Endothelial cell of umbilical vein (primary cell): ENCODE results near the gene PDE1C. TPM values are rescaled to one million over a fixed set of nuclear protein-coding genes. Genes with fewer than 3 reads are reported as not detected.

Experiments
- BruUV-seq: library from RNA; stranded (reverse); fragments of 400-500 nt; replicated peaks from 2 replicates; lab custom pipeline; 2021; lab: Mats Ljungman, UMichigan
- CTCF ChIA-PET: fragments of 300-600, 350-600 bp; sonication (Branson Sonifier 250); formaldehyde crosslinking; loops from one replicate; lab custom pipeline; 2021; ENCODE audit warnings: antibody characterized with exemption, inconsistent platforms; lab: Charles Lee
- POLR2A ChIA-PET: fragments of 300-600, 350-600 bp; sonication (Branson Sonifier 250); formaldehyde crosslinking; loops from one replicate; lab custom pipeline; 2021; ENCODE audit warnings: antibody characterized with exemption, inconsistent platforms; lab: Charles Lee
- DNase-seq: peaks from one replicate; pipeline ENCODE4 v3.0.0-alpha.2; 2011; ENCODE audit warnings: low read depth, low spot score
- FAIRE-seq: peaks from 2 replicates; lab custom pipeline; 2011; peaks lifted over from hg19 to GRCh38; lab: Jason Lieb, UNC
- H2AFZ ChIP-seq: 2 replicates; pipeline ENCODE4 v1.6.0; 2012; ENCODE audit warnings: low read depth, low read length, control low read depth, inconsistent platforms
- H3K27ac ChIP-seq: 2 replicates; pipeline ENCODE4 v1.5.1; 2011; ENCODE audit warnings: low read depth, mild to moderate bottlenecking, control low read depth, low read length, moderate library complexity; ENCODE audit not compliant: insufficient read depth
- H3K27me3 ChIP-seq, 2 experiments: 2 replicates each; pipeline versions ENCODE4 v1.6.0 to v1.6.1; 2011; ENCODE audit warnings: low read length in 2 of 2, mixed read lengths in 1 of 2; ENCODE audit not compliant: control insufficient read depth in 2 of 2, insufficient read depth in 2 of 2
- H3K36me3 ChIP-seq, 2 experiments: 2 replicates in 1 of 2; 3 replicates in 1 of 2; pipeline ENCODE4 v1.5.1; 2011; ENCODE audit warnings: low read length in 2 of 2, mild to moderate bottlenecking in 1 of 2, moderate library complexity in 1 of 2; ENCODE audit not compliant: control insufficient read depth in 2 of 2, insufficient read depth in 2 of 2; ENCODE audit errors: extremely low read depth in 1 of 2
- H3K4me1 ChIP-seq: 3 replicates; pipeline ENCODE4 v1.5.1; 2011; ENCODE audit warnings: mild to moderate bottlenecking, low read length; ENCODE audit not compliant: control insufficient read depth, insufficient read depth; ENCODE audit errors: extremely low read depth
- H3K4me2 ChIP-seq: 2 replicates; pipeline ENCODE4 v1.6.1; 2011; ENCODE audit warnings: low read length, control low read depth, mixed read lengths; ENCODE audit not compliant: insufficient read depth
- H3K4me3 ChIP-seq, 3 experiments: fragments of 200-600 bp in 1 of 3; sonication (generic), shearing (Covaris generic) in 1 of 3; replicated peaks in 1 of 3; 2 replicates each; pipeline ENCODE4 v1.5.1; 2011 to 2016; ENCODE audit warnings: control low read depth in 3 of 3, low read length in 3 of 3, mild to moderate bottlenecking in 2 of 3, inconsistent platforms in 1 of 3, low read depth in 1 of 3, moderate library complexity in 1 of 3; ENCODE audit not compliant: insufficient read depth in 1 of 3
- H3K79me2 ChIP-seq: 2 replicates; pipeline ENCODE4 v1.6.0; 2012; ENCODE audit warnings: low read length, inconsistent platforms; ENCODE audit not compliant: control insufficient read depth, insufficient read depth
- H3K9ac ChIP-seq: replicated peaks from 2 replicates; pipeline ENCODE3; 2011; ENCODE audit warnings: low read length, control low read depth; ENCODE audit not compliant: insufficient read depth; ENCODE audit errors: extremely low read depth
- H3K9me1 ChIP-seq: replicated peaks from 3 replicates; pipeline ENCODE4 v1.6.0; 2011; ENCODE audit warnings: mild to moderate bottlenecking, low read length; ENCODE audit not compliant: control insufficient read depth, insufficient read depth; ENCODE audit errors: extremely low read depth
- H3K9me3 ChIP-seq: replicated peaks from 2 replicates; pipeline ENCODE4 v1.5.1; 2012; ENCODE audit warnings: low read length, inconsistent platforms; ENCODE audit not compliant: control insufficient read depth, insufficient read depth
- H4K20me1 ChIP-seq: replicated peaks from 2 replicates; pipeline ENCODE3; 2011; ENCODE audit warnings: mild to moderate bottlenecking, low read length; ENCODE audit not compliant: control insufficient read depth, insufficient read depth; ENCODE audit errors: extremely low read depth
- EZH2 ChIP-seq: IDR thresholded peaks from 2 replicates; pipeline ENCODE4 v1.6.1; 2012; ENCODE audit warnings: borderline replicate concordance, low read depth, mild to moderate bottlenecking, moderate library complexity, low read length, inconsistent platforms; ENCODE audit not compliant: severe bottlenecking
- FOS ChIP-seq: IDR thresholded peaks from 2 replicates; pipeline ENCODE4 v1.6.1; 2011; ENCODE audit warnings: mild to moderate bottlenecking, low read length, moderate library complexity, borderline replicate concordance; ENCODE audit not compliant: insufficient read depth
- GATA2 ChIP-seq: IDR thresholded peaks from 2 replicates; pipeline ENCODE4 v1.7.0; 2011; ENCODE audit warnings: low read depth, mild to moderate bottlenecking, moderate library complexity, mixed read lengths, low read length; ENCODE audit not compliant: insufficient read length, insufficient read depth
- JUN ChIP-seq: IDR thresholded peaks from 2 replicates; pipeline ENCODE4 v1.6.1; 2011; ENCODE audit warnings: borderline replicate concordance, low read depth; ENCODE audit not compliant: insufficient read length, insufficient read depth
- MYC ChIP-seq: IDR thresholded peaks from one replicate; pipeline ENCODE4 v1.6.1; 2011; ENCODE audit warnings: mild to moderate bottlenecking, low read depth, low read length
- POLR2A ChIP-seq: IDR thresholded peaks from 2 replicates; pipeline ENCODE4 v1.6.1; 2012; ENCODE audit warnings: low read depth, mild to moderate bottlenecking, control low read depth, low read length
- POLR2AphosphoS5 ChIP-seq: IDR thresholded peaks from 2 replicates; pipeline ENCODE4 v1.6.1; 2012; ENCODE audit warnings: low read depth, mild to moderate bottlenecking, control low read depth, low read length, moderate library complexity; ENCODE audit not compliant: insufficient read depth
- dilution Hi-C: fragments of 300-500 bp; cut with MboI; formaldehyde crosslinking; loops from one replicate; pipeline ENCODE4 v1.15.0; 2019; ENCODE audit warnings: low sequenced_read_pairs; ENCODE audit not compliant: extremely low pct_ligation_motif_present
- intact Hi-C: fragments of 100-400 bp; cut with micrococcal nuclease; formaldehyde crosslinking; loops from one replicate; pipeline ENCODE4 v1.10.0; 2022
- polyA plus RNA-seq, 4 experiments: library from polyadenylated mRNA; depleted of rRNA in 3 of 4; stranded (reverse) in 3 of 4; unstranded in 1 of 4; fragments of >200 nt; gene quantifications; 2 replicates each; pipeline versions ENCODE4 v1.2.1 to v1.2.3, GENCODE V29; 2011 to 2012; ENCODE audit warnings: missing spikeins in 1 of 4
- total RNA-seq: library from RNA; stranded (reverse); gene quantifications from 2 replicates; pipeline ENCODE4 v1.2.3, GENCODE V29; 2021
- TF ChIP-seq, protein P1 (sequence below): IDR thresholded peaks from 2 replicates; pipeline ENCODE4 v1.6.1; 2011; ENCODE audit not compliant: insufficient read depth, insufficient read length
- TF ChIP-seq, protein P2 (sequence below), 2 donors: IDR thresholded peaks; 1 replicate in 1 of 2; 2 replicates in 1 of 2; pipeline ENCODE4 v1.5.1; 2011; ENCODE audit warnings: low read length in 2 of 2, mild to moderate bottlenecking in 2 of 2, moderate library complexity in 2 of 2, control low read depth in 1 of 2, inconsistent platforms in 1 of 2, low read depth in 1 of 2; ENCODE audit not compliant: insufficient read depth in 1 of 2; ENCODE audit errors: extremely low read depth in 1 of 2

Gene PDE1C
- total and polyA plus RNA-seq, 2 donors (not counting 3 experiments of a cell fraction or from before 2014, with no cell fraction given) = 0.90 to 3.1 TPM

DNA sequence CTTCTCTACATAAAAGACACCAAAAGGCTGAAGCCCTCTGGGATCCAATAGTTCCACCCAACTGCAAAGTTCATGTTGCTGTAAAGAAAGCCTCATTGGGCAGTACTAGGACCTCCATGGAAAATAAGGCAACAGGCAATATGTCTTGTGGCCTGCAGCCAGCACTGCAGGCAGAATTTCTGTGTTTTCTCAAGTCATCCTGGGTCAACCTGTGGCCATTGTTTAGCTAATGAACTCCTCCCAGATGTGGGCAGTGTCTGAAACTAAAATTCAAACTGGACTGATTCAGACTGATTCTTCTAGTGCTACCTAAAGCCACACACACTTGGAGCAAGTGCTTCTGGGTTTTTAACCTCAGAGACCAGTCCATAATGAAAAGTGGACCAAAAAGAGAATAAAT is 241.7 kb downstream of the PDE1C start:
- Histone ChIP-seq H3K27me3 (no peaks in the 10 kb centered on the region), H3K9ac (no peak overlapping the region), H3K9me3 (no peaks in the 10 kb centered on the region), H3K9me1 (no peaks in the 10 kb centered on the region), H3K4me3 (no peak overlapping the region), H3K27ac (no peak overlapping the region), H3K79me2 (no peaks in the 10 kb centered on the region), H3K4me1 (peaks cover 20% of the 10 kb centered on the region), H2AFZ (peak overlapping the region; percentile 9), H3K36me3 (no peaks in the 10 kb centered on the region), H3K4me2 (no peak overlapping the region), H4K20me1 (no peaks in the 10 kb centered on the region)
- dilution Hi-C loops (no loop called here), intact Hi-C loops (no loop called here)
- BruUV-seq = no TSS peak
- CTCF ChIA-PET = interaction anchor here (0.7 to 3.9 kb wide), 3 partner anchors 14 to 335 kb away, joined by 3 to 18 read pairs (median 10); no protein-coding TSS in a partner anchor
- DNase-seq (peak; percentile 50), FAIRE-seq (peak; percentile 81)
- POLR2A ChIA-PET = no interaction called here
- no peak for TF ChIP-seq MYC
- TF ChIP-seq, protein P1, sequence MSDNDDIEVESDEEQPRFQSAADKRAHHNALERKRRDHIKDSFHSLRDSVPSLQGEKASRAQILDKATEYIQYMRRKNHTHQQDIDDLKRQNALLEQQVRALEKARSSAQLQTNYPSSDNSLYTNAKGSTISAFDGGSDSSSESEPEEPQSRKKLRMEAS = no peak
- no peak for TF ChIP-seq FOS
- TF ChIP-seq POLR2A = no peak
- TF ChIP-seq POLR2AphosphoS5 = no peak
- no peak for TF ChIP-seq EZH2
- no peak for TF ChIP-seq GATA2
- TF ChIP-seq JUN = no peak
- TF ChIP-seq, protein P2, sequence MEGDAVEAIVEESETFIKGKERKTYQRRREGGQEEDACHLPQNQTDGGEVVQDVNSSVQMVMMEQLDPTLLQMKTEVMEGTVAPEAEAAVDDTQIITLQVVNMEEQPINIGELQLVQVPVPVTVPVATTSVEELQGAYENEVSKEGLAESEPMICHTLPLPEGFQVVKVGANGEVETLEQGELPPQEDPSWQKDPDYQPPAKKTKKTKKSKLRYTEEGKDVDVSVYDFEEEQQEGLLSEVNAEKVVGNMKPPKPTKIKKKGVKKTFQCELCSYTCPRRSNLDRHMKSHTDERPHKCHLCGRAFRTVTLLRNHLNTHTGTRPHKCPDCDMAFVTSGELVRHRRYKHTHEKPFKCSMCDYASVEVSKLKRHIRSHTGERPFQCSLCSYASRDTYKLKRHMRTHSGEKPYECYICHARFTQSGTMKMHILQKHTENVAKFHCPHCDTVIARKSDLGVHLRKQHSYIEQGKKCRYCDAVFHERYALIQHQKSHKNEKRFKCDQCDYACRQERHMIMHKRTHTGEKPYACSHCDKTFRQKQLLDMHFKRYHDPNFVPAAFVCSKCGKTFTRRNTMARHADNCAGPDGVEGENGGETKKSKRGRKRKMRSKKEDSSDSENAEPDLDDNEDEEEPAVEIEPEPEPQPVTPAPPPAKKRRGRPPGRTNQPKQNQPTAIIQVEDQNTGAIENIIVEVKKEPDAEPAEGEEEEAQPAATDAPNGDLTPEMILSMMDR (IDR thresholded peaks at IDR 0.05; ENCODE audit: extremely low read depth in 1 of 2, insufficient read depth in 1 of 2, low read depth in 1 of 2, low read length in 2 of 2) = no peak
